ENCODE measurements around the gene BTNL9.

- TF ChIP-seq PKNOX1 (IDR thresholded peaks at IDR 0.05) (no peak), SUZ12 (IDR thresholded peaks at IDR 0.05) (no peak), BHLHE40 (IDR thresholded peaks at IDR 0.05; ENCODE audit: borderline replicate concordance) (no peak), LEF1 (IDR thresholded peaks at IDR 0.05; ENCODE audit: borderline replicate concordance) (no peak), TARDBP (IDR thresholded peaks at IDR 0.05) (no peak)
Measured at GRCh38 chr5:181027452-181028031, 12.5 kb upstream of the BTNL9 start.

Data from HEK293T (cell line).